Left cardiac atrium (tissue), 4 donors: ENCODE results near the gene EHMT2. TPM values are rescaled to one million over a fixed set of nuclear protein-coding genes. Genes with fewer than 3 reads are reported as not detected.
A peak's percentile ranks its signal among the peaks of the same experiment; 100 is the strongest.
"Not testable (repeated sequence)": the region's sequence is repeated elsewhere in the genome, so short reads cannot be mapped to it uniquely, and the experiment has no call there.

ENCODE experiments used
- ATAC-seq, 2 donors: fragments of 200-7000 bp; cut with Tn5 transposase; one replicate each; pipeline ENCODE4 v1.9.1; 2020; ENCODE audit warnings: mild to moderate bottlenecking in 2 of 2, moderate library complexity in 2 of 2
- DNase-seq: peaks from one replicate; pipeline ENCODE4 v3.0.0-alpha.2; 2020
- intact Hi-C, 2 donors: fragments of 100-400 bp; cut with DNase I; formaldehyde crosslinking; loops; one replicate each; pipeline versions ENCODE4 v1.14.1 to v1.15.1; 2022 to 2023
- total RNA-seq, 2 donors: library from RNA; stranded (reverse); fragmentation: NEBNext Ultra II Directional; extraction: Animal tissue kit (Norgen Biotek cat#: 25700); gene quantifications; one replicate each; pipeline ENCODE4 v1.2.1, GENCODE V29; 2021
- donor health status: DM: no; HTN: yes; CAD: no.
- donor health status: DM: no; HTN: yes; CAD: no; lungs with severe emphysema.
- donor health status: DM: yes; HTN: yes; CAD: no.
- donor health status: Dilated cardiomyopathy.

The EHMT2 gene
- total RNA-seq, 2 donors from 2014 or later: 12.9 to 20.2 TPM

- no peak for DNase-seq
- ATAC-seq: no peak
Observed at GRCh38 chr6:31858707-31859106, 38.8 kb downstream of the EHMT2 start.

GRCh38 chr6:31857774-31858173 lies 39.7 kb downstream of the EHMT2 start:
- DNase-seq, ATAC-seq, intact Hi-C loops: not testable (repeated sequence)

More at GRCh38 chr6:31858707-31859106, 38.8 kb downstream of the EHMT2 start:
- intact Hi-C loops: no loop called here

- DNase-seq, ATAC-seq, intact Hi-C loops: not testable (repeated sequence)
Observed at GRCh38 chr6:31851980-31852718, 45.3 kb downstream of the EHMT2 start.

DNA sequence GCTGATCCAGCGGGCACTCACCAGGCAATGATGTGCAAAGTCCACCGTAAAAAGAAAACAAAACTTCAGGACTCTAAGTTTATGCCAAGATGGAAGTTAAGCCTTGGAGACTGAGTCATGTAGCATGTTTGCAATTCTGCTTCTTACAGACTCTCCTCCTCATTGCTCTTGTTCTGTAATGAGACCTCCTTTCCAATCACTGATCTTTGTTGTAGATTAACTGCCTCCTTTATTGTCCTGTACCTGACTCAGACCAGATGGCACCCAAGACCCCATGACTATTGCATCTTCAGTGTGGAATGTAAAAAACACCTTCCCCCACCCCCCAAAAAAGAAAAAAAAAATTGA lies 46.0 kb downstream of the EHMT2 start:
- intact Hi-C loops: no loop called here
- ATAC-seq (no peak), DNase-seq (no peak)

DNA sequence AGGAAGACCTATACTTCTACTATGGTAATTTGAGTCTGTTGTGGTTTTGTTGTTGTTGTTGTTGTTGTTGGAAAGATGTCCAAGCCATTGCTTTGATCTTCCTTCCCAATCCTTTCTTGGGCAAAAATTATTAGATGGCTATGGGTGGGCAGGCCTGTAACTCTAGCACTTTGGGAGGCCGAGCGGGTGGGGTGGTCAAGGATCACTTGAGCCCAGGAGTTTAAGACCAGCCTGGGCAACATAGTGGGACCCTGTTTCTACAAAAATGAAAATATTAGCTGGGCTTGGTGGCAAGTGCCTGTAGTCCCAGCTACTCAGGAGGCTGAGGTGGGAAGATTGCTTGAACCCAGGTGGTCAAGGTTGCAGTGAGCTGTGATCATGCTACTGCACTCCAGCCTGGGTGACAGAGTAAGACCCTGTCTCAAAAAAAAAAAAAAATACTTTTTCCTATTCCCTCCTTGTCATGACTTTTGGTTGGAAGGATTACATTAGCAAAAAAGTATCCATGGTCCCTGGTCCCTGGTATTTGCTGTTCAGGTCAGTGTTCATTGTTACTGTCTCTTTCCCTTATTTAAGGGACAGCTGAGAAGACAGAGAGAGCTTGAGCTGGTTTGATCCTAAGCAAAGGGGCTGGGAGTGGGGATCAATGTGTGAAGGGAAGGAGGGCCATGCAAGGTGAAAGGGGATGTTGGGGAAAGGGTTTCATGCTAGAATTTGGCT lies 46.6 kb downstream of the EHMT2 start:
- DNase-seq (no peak), ATAC-seq (no peak)
- intact Hi-C loops: no loop called here

GRCh38 chr6:31847276-31847978 lies 50.1 kb downstream of the EHMT2 start:
- no peak for DNase-seq
- intact Hi-C loops: no loop called here
- ATAC-seq: no peak

- intact Hi-C loops: no loop called here
- no peak for DNase-seq
- no peak for ATAC-seq
Observed at GRCh38 chr6:31844507-31844906, 53.0 kb downstream of the EHMT2 start.

- intact Hi-C loops: no loop called here
- no peak for ATAC-seq
- DNase-seq: no peak
Observed at GRCh38 chr6:31842053-31842452, 55.4 kb downstream of the EHMT2 start.

DNA sequence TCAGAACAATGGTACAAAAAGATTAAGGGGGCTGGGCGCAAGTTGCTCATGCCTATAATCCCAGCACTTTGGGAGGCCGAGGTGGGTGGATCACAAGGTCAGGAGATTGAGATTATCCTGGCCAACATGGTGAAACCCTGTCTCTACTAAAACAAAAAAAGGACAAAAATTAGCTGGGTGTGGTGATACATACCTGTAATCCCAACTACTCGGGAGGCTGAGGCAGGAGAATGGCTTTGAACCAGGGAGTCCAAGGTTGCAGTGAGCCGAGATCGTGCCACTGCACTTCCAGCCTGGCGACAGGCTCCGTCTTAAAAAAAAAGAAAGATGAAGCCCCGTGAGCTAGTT lies 57.7 kb downstream of the EHMT2 start:
- intact Hi-C loops: loop anchor here (10.0 kb wide), 2 partner anchors 105 to 155 kb away; partner anchors contain the start of genes CLIC1 (in 1 of the 2) and LY6G5C (in 1 of the 2)
- not testable (repeated sequence) for DNase-seq, ATAC-seq

DNA sequence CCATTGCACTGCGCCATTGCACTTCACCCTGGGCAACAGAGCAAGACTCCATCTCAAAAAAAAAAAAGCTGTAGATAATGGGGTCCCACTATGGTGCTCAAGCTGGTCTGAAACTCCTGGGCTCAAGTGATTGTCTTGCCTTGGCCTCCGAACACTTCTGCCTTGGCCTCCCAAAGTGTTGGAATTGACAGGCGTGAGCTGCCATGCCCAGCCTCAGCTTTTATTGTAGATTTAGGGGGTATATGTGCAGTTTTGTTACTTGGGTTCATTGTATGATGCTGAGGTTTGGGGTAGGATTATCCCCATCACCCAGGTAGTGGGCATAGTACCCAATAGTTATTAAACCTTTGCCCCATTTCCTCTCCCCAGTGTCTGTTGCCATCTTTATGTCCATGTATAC lies 58.5 kb downstream of the EHMT2 start:
- no peak for ATAC-seq
- intact Hi-C loops: loop anchor here (10.0 kb wide), 2 partner anchors 104 to 154 kb away; partner anchors contain the start of genes CLIC1 (in 1 of the 2) and LY6G5C (in 1 of the 2)
- DNase-seq: no peak

- ATAC-seq: not testable (repeated sequence)
- intact Hi-C loops: loop anchor here (10.0 kb wide), 2 partner anchors 103 to 153 kb away; partner anchors contain the start of genes CLIC1 (in 1 of the 2) and LY6G5C (in 1 of the 2)
Observed at GRCh38 chr6:31838114-31838553, 59.4 kb downstream of the EHMT2 start.

DNA sequence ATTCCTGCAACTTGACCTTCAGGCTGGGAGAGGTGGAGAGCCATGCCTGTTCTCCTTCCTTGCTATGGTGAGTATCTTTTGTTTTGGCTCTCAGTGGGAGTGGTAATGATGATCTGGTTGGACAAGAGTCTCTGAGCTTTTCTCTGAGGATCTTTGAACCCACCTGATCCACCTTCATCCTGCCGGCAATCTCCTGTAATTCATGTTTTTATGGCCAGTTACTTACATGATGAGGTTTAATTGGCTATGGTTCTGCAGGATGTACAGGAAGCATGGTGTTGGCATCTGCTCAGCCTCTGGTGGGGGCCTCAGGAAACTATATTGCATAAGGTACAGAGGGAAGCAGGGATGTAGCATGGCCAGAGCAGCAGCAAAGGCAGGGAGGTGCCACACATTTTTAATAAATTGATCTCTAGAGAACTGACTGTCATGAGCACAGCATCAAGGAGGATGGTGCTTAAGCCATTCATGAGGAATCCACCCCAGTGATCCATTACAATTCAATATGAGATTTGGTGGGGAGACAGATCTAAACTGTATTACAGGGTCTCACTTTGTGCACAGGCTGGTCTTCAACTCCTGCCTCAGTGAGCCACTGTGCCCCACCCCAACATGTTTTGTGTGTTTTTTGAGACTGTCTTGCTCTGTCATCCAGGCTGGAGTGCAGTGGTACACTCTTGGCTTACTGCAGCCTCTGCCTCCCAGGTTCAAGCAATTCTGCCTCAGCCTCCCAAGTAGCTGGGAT lies 60.0 kb downstream of the EHMT2 start:
- intact Hi-C loops: loop anchor here (10.0 kb wide), 2 partner anchors 103 to 153 kb away; partner anchors contain the start of genes CLIC1 (in 1 of the 2) and LY6G5C (in 1 of the 2)
- DNase-seq (no peak), ATAC-seq (no peak)

More at GRCh38 chr6:31838114-31838553, 59.4 kb downstream of the EHMT2 start:
- DNase-seq: not testable (repeated sequence)

DNA sequence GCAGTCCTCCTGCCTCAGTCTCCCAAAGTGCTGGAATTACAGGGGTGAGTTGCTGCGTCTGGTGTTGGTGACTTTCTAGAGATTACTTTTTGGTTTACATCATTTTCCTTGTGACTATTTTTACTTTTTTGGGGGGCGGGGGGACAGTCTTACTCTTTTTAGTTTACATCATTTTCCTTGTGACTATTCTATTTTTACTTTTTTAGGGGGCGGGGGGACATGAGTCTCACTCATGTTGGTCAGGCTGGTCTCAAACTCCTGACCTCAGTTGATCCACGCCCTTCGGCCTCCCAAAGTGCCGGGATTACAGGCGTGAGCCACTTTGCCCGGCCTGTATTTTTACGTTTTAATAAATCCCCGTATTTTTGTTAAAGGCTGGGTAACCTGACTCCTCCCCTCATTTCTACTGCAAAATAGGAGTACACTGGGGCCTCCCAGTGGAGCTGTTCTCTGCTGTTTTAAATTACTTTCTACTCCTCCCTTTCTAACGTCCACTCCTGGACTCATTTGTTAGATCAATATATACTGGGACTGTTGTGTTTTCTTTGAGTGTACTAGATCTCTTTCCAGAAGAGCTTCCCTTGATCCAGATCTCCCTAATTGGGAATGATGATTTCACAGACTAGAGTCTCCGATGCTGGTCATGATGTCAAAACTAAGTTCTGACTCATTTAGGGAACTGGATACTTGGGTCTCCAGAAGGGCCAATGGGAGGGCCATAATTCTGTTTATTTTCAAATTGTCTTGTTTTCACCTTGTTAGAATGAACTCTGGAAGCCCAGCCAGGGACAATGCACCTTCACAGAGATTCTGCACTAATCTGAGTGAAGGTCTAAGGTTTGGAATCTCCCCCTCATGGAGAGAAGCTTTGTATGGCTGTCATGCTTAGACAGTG lies 60.8 kb downstream of the EHMT2 start:
- ATAC-seq (no peak), DNase-seq (no peak)
- intact Hi-C loops: loop anchor here (10.0 kb wide), 2 partner anchors 102 to 152 kb away; partner anchors contain the start of genes CLIC1 (in 1 of the 2) and LY6G5C (in 1 of the 2)

DNA sequence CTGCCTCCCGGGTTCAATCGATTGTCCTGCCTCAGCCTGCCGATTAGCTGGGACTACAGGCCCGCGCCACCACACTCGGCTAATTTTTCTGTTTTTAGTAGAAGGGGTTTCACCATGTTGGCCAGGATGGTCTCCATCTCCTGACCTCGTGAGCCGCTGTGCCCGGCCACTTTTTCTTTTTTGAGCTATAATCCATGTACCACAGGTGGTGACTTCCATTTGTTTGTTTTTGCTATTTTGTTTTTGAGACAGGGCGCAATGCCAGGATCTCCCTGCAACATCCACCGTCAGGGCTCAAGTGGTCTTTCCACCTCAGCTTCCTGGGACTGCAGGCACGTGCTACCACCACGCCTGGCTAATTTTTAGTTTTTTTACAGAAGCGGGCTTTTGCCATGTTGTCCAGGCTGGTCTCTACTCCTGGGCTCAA lies 61.4 kb downstream of the EHMT2 start:
- DNase-seq (no peak), ATAC-seq (no peak)
- intact Hi-C loops: loop anchor here (10.0 kb wide), 2 partner anchors 101 to 151 kb away; partner anchors contain the start of genes CLIC1 (in 1 of the 2) and LY6G5C (in 1 of the 2)

GRCh38 chr6:31834367-31835250 lies 62.9 kb downstream of the EHMT2 start:
- intact Hi-C loops: loop anchor here (5.0 to 10.0 kb wide), 4 partner anchors 57 to 152 kb away; partner anchors contain the start of genes LY6G5C (in 2 of the 2), CLIC1 (in 1 of the 2) and VWA7 (in 1 of the 2)
- DNase-seq: peak; percentile 92
- peak; percentile 90 to 93 for ATAC-seq
